K562 (cell line): Measurements from ENCODE around the gene MRPL28. TPM values are rescaled to one million over a fixed set of nuclear protein-coding genes. Genes with fewer than 3 reads are reported as not detected.
A peak's percentile ranks its signal among the peaks of the same experiment; 100 is the strongest.

Source experiments
- ASH1L ChIP-seq: fragments of 450-650 bp; IDR thresholded peaks from 2 replicates; pipeline ENCODE4 v1.6.1; 2018; ENCODE audit warnings: borderline replicate concordance, mild to moderate bottlenecking, low read depth; ENCODE audit not compliant: partially characterized antibody
- ATF7 ChIP-seq: fragments of 450-650 bp; IDR thresholded peaks from 2 replicates; pipeline ENCODE4 v1.7.1; 2014; ENCODE audit warnings: mild to moderate bottlenecking, moderate library complexity
- CTBP1 ChIP-seq: fragments of 450-650 bp; IDR thresholded peaks from 2 replicates; pipeline ENCODE4 v1.6.1; 2016; ENCODE audit warnings: borderline replicate concordance
- DPF2 ChIP-seq: fragments of 450-650 bp; IDR thresholded peaks from 2 replicates; pipeline ENCODE4 v1.6.1; 2016
- EP400 ChIP-seq: fragments of 450-650 bp; IDR thresholded peaks from 2 replicates; pipeline ENCODE4 v1.6.1; 2017; ENCODE audit warnings: antibody characterized with exemption, mild to moderate bottlenecking, moderate library complexity
- HDAC8 ChIP-seq: fragments of 450-650 bp; IDR thresholded peaks from 2 replicates; pipeline ENCODE4 v1.6.1; 2016; ENCODE audit warnings: mild to moderate bottlenecking, missing genetic modification characterization, moderate library complexity, missing compliant biosample characterization
- MAZ ChIP-seq, 2 experiments: fragments of 450-650 bp in 1 of 2; sonication (generic) in 1 of 2; formaldehyde crosslinking; IDR thresholded peaks in 1 of 2; conservative IDR thresholded peaks in 1 of 2; 2 replicates each; pipeline versions ENCODE4 v1.4.0 to v1.5.0; 2020; ENCODE audit warnings: mild to moderate bottlenecking in 1 of 2, missing genetic modification reagents in 1 of 2
- NONO ChIP-seq, 2 experiments: fragments of 200-400 bp in 1 of 2; fragments of 450-650 bp in 1 of 2; formaldehyde crosslinking in 1 of 2; IDR thresholded peaks; 2 replicates each; pipeline ENCODE4 v1.6.1; 2017; ENCODE audit warnings: low read depth in 2 of 2, mild to moderate bottlenecking in 2 of 2, moderate library complexity in 2 of 2, low read length in 1 of 2
- PCBP1 ChIP-seq: fragments of 200-400 bp; formaldehyde crosslinking; IDR thresholded peaks from 2 replicates; pipeline ENCODE4 v1.6.1; 2018; ENCODE audit warnings: mild to moderate bottlenecking, low read depth, low read length; ENCODE audit not compliant: poor library complexity, severe bottlenecking
- RNF219 ChIP-seq: fragments of 250-450 bp; sonication (Bioruptor Pico); IDR thresholded peaks from 2 replicates; pipeline ENCODE4 v1.5.0; 2022; ENCODE audit warnings: mild to moderate bottlenecking
- SIX5 ChIP-seq, 2 experiments: IDR thresholded peaks; 2 replicates each; pipeline ENCODE4 v1.6.1; 2011; ENCODE audit warnings: low read length in 2 of 2, borderline replicate concordance in 1 of 2, low read depth in 1 of 2, mild to moderate bottlenecking in 1 of 2, moderate library complexity in 1 of 2; ENCODE audit not compliant: insufficient read depth in 1 of 2
- SRSF3 ChIP-seq: fragments of 200-400 bp; formaldehyde crosslinking; IDR thresholded peaks from 2 replicates; pipeline ENCODE4 v1.6.1; 2016; ENCODE audit warnings: mild to moderate bottlenecking, low read length, moderate library complexity; ENCODE audit not compliant: insufficient read depth
- TFAP4 ChIP-seq: sonication (generic); formaldehyde crosslinking; IDR thresholded peaks from 2 replicates; pipeline ENCODE4 v1.8.0; 2022; ENCODE audit warnings: missing genetic modification reagents, mild to moderate bottlenecking, moderate library complexity, borderline replicate concordance
- TOE1 ChIP-seq, 2 experiments: fragments of 450-650 bp in 1 of 2; sonication (generic) in 1 of 2; formaldehyde crosslinking in 1 of 2; IDR thresholded peaks; 2 replicates each; pipeline versions ENCODE4 v1.7.1 to v1.8.0; 2016 to 2022; ENCODE audit warnings: borderline replicate concordance in 2 of 2, mild to moderate bottlenecking in 2 of 2, antibody characterized with exemption in 1 of 2, inconsistent platforms in 1 of 2, low read depth in 1 of 2, missing genetic modification reagents in 1 of 2, moderate library complexity in 1 of 2
- USF2 ChIP-seq: sonication (generic); formaldehyde crosslinking; IDR thresholded peaks from 2 replicates; pipeline ENCODE4 v1.5.0; 2020; ENCODE audit warnings: missing genetic modification reagents
- VEZF1 ChIP-seq: fragments of 200-800 bp; sonication (Bioruptor generic); IDR thresholded peaks from 2 replicates; pipeline ENCODE4 v1.6.1; 2017; ENCODE audit warnings: missing genetic modification characterization, missing compliant biosample characterization
- YY1 ChIP-seq, 3 experiments: IDR thresholded peaks; 2 replicates each; pipeline ENCODE4 v1.6.1; 2011; ENCODE audit warnings: low read length in 2 of 3, mild to moderate bottlenecking in 2 of 3, moderate library complexity in 2 of 3, borderline replicate concordance in 1 of 3, control low read depth in 1 of 3, low read depth in 1 of 3; ENCODE audit not compliant: insufficient read depth in 3 of 3, insufficient replicate concordance in 2 of 3, control insufficient read depth in 1 of 3, insufficient read length in 1 of 3; ENCODE audit errors: extremely low read depth in 1 of 3
- ZFX ChIP-seq: sonication (generic); formaldehyde crosslinking; IDR thresholded peaks from 2 replicates; pipeline ENCODE4 v1.8.0; 2022; ENCODE audit warnings: mild to moderate bottlenecking, missing genetic modification reagents, moderate library complexity
- ZNF408 ChIP-seq: fragments of 250-450 bp; sonication (Bioruptor Pico); IDR thresholded peaks from 2 replicates; pipeline ENCODE4 v1.4.0; 2020; ENCODE audit warnings: low read depth, mild to moderate bottlenecking, moderate library complexity
- ZNF583 ChIP-seq: fragments of 250-450 bp; sonication (Bioruptor Pico); IDR thresholded peaks from 2 replicates; pipeline ENCODE4 v1.4.0; 2020
- polyA plus RNA-seq, 8 experiments: library from polyadenylated mRNA; depleted of rRNA in 4 of 8; stranded (reverse) in 5 of 8; unstranded in 3 of 8; fragments of >200 nt; fragmentation: Nextera tagmentation in 2 of 8; fragmentation: Illumina TruSeq in 1 of 8; extraction: Ambion mirVana in 2 of 8; extraction: Trizol in 1 of 8; gene quantifications; 2 replicates each; pipeline versions ENCODE4 v1.2.1 to v1.2.3, GENCODE V29; 2011 to 2014; ENCODE audit warnings: inconsistent platforms in 1 of 8, missing spikeins in 1 of 8
- total RNA-seq, 7 experiments: library from RNA; depleted of rRNA in 6 of 7; stranded (reverse); fragments of >200 nt in 6 of 7; fragmentation: Illumina TruSeq in 2 of 7; extraction: Trizol in 2 of 7; gene quantifications; 2 replicates each; pipeline versions ENCODE4 v1.2.1 to v1.2.3, GENCODE V29; 2011 to 2021; ENCODE audit warnings: low replicate concordance in 1 of 7

Gene MRPL28
- total and polyA plus RNA-seq, 9 of the 15 experiments (the other 6 are each of a cell fraction or from before 2014, with no cell fraction given) = 2.5 to 323 (median 175) TPM

GRCh38 chr16:397736-398332 is 27.5 kb upstream of the MRPL28 start (continued):
- TF ChIP-seq TOE1 (IDR thresholded peaks at IDR 0.05; ENCODE audit: borderline replicate concordance) = no peak
- no peak for TF ChIP-seq TOE1 (CRISPR knock-in tag; IDR thresholded peaks at IDR 0.05; ENCODE audit: borderline replicate concordance, low read depth)
- TF ChIP-seq RNF219 (CRISPR knock-in tag) = no peak
- TF ChIP-seq USF2 (CRISPR knock-in tag) = no peak
- TF ChIP-seq SIX5 (IDR thresholded peaks at IDR 0.05; ENCODE audit: borderline replicate concordance in 1 of 2, insufficient read depth in 1 of 2, low read depth in 1 of 2, low read length in 2 of 2) = peak in 1 of 2 experiments; percentile 16; a peak in 2 of 4 replicates
- no peak for TF ChIP-seq ZNF583 (CRISPR knock-in tag)
- TF ChIP-seq ZNF408 = no peak
- TF ChIP-seq NONO (IDR thresholded peaks at IDR 0.05; ENCODE audit: low read depth in 2 of 2, low read length in 1 of 2) = 0 out of 4 replicates have a peak, but pooled peaks of 1 of the 2 experiments have one; percentile 26
- peak; percentile 97 for TF ChIP-seq PCBP1
- no peak for TF ChIP-seq ASH1L
- TF ChIP-seq ZFX = peak; percentile 15; the same call in 1 of the 2 replicates
- peak in 1 of 3 experiments; percentile 29 for TF ChIP-seq YY1 (IDR thresholded peaks at IDR 0.05; ENCODE audit: borderline replicate concordance in 1 of 3, control insufficient read depth in 1 of 3, extremely low read depth in 1 of 3, insufficient read depth in 3 of 3, insufficient read length in 1 of 3, insufficient replicate concordance in 2 of 3, low read depth in 1 of 3, low read length in 2 of 3)
- no peak for TF ChIP-seq SRSF3
- no peak for TF ChIP-seq DPF2
- 0 out of 4 replicates have a peak, but pooled peaks of 1 of the 2 experiments have one; percentile 26 for TF ChIP-seq MAZ (CRISPR knock-in tag; conservative IDR thresholded peaks at IDR 0.05 in 1 of 2, IDR thresholded peaks at IDR 0.05 in 1 of 2)
- peak; percentile 54; the same call in 1 of the 2 replicates for TF ChIP-seq TFAP4 (CRISPR knock-in tag)
- TF ChIP-seq VEZF1 (CRISPR knock-in tag) = peak; percentile 94
- TF ChIP-seq CTBP1 = 0 out of 2 replicates have a peak, but pooled peaks have one; percentile 9
- TF ChIP-seq HDAC8 (tag) = no peak
- no peak for TF ChIP-seq ATF7
- peak; percentile 44 for TF ChIP-seq EP400
